NCI-H748 (cell line): ENCODE results near the gene KATNAL1.

Experiments used
- DNase-seq: peaks from one replicate; lab custom pipeline; 2025; ENCODE audit not compliant: unreplicated experiment; lab: John Stamatoyannopoulos, UW

KATNAL1 gene

GRCh38 chr13:30333616-30334015, 26.3 kb upstream of the KATNAL1 start:
- DNase-seq = peak; percentile 47

GRCh38 chr13:30332456-30333143, 25.2 kb upstream of the KATNAL1 start:
- DNase-seq = peak; percentile 34

- no peak for DNase-seq
These were observed 24.0 kb upstream of the KATNAL1 start for GRCh38 chr13:30331331-30331771.

GRCh38 chr13:30329009-30329585, 21.7 kb upstream of the KATNAL1 start:
- DNase-seq = no peak

- no peak for DNase-seq
These were observed 18.3 kb upstream of the KATNAL1 start for GRCh38 chr13:30325668-30326067.

GRCh38 chr13:30323524-30323923, 16.2 kb upstream of the KATNAL1 start:
- no peak for DNase-seq

GRCh38 chr13:30322428-30322827, 15.1 kb upstream of the KATNAL1 start:
- no peak for DNase-seq

- DNase-seq = no peak
These were observed 13.9 kb upstream of the KATNAL1 start for GRCh38 chr13:30321256-30321655.

- no peak for DNase-seq
These were observed 12.3 kb upstream of the KATNAL1 start for GRCh38 chr13:30319655-30320054.

GRCh38 chr13:30319130-30319529, 11.8 kb upstream of the KATNAL1 start:
- peak; percentile 78 for DNase-seq

- no peak for DNase-seq
These were observed 10.7 kb upstream of the KATNAL1 start for GRCh38 chr13:30318026-30318425.

- DNase-seq = no peak
These were observed 7.2 kb upstream of the KATNAL1 start for GRCh38 chr13:30314562-30314961.

GRCh38 chr13:30314069-30314468, 6.7 kb upstream of the KATNAL1 start:
- DNase-seq = no peak

GRCh38 chr13:30313311-30313710, 6.0 kb upstream of the KATNAL1 start:
- DNase-seq = no peak

- no peak for DNase-seq
These were observed 5.6 kb upstream of the KATNAL1 start for GRCh38 chr13:30312904-30313303.

GRCh38 chr13:30308548-30308947, 1.2 kb upstream of the KATNAL1 start:
- peak; percentile 28 for DNase-seq

GRCh38 chr13:30307971-30308290, 580 bp upstream of the KATNAL1 start:
- peak; percentile 82 for DNase-seq

- DNase-seq = peak; percentile 100
These were observed 573 bp downstream of the KATNAL1 start for GRCh38 chr13:30306762-30307193.

- peak; percentile 42 for DNase-seq
These were observed 1.8 kb downstream of the KATNAL1 start for GRCh38 chr13:30305456-30305970.

GRCh38 chr13:30303269-30303668, 4.1 kb downstream of the KATNAL1 start:
- peak; percentile 29 for DNase-seq

GRCh38 chr13:30301827-30302226, 5.5 kb downstream of the KATNAL1 start:
- peak; percentile 100 for DNase-seq

GRCh38 chr13:30300596-30300995, 6.8 kb downstream of the KATNAL1 start:
- no peak for DNase-seq

GRCh38 chr13:30299786-30300185, 7.6 kb downstream of the KATNAL1 start:
- no peak for DNase-seq
